HG03432 (cell line): Measurements from ENCODE around the gene DLK1.

Experiments
- ATAC-seq: cut with Tn5 transposase; IDR thresholded peaks from one replicate; pipeline ENCODE4 v1.9.1; 2021; ENCODE audit warnings: mild to moderate bottlenecking, moderate library complexity; ENCODE audit not compliant: unreplicated experiment

The DLK1 gene

DNA sequence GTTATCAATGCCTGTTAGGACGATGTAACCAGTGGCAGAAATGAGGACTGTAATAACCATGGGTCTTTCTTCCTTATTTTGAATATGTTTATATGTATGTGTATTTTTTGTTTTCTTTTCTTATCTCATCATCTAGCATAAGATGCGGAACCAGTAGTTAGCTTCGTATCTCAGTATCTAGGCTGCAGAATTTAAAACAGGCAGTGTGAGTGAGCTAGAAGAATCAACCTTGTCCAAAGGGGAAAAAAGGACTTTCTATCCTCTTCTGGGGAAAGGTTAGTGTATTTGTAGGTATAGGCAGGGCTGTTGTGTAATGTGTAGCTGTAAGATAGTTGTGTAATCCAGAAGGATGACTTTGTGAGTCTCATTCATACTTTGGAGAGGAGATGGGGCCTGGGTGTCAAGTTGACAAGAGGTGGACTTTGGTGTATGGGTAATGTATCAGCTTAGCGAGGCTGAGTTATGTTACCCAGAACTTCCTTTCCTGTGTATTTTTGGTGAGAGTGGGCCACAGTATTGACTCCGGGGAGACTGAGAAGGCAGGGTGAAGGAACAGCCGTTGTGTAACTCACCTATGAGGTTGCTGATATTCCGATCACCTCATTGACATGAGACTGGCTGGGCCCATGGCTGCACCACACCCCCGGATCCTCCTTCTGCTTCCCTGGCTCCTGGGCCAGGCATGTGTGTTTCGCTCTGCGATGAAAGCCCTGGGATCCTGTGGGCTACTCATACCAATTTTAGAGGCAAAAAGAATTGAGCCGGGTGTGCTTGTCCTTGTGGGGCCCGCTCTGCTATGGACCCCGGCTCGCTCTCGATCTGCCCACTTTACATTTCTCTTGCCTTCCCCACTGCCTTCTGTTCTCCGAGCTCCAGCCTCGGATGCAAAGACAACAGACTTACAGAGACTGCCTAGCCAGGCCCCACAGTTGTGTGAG, 24.3 kb downstream of the DLK1 start:
- ATAC-seq = no peak

DNA sequence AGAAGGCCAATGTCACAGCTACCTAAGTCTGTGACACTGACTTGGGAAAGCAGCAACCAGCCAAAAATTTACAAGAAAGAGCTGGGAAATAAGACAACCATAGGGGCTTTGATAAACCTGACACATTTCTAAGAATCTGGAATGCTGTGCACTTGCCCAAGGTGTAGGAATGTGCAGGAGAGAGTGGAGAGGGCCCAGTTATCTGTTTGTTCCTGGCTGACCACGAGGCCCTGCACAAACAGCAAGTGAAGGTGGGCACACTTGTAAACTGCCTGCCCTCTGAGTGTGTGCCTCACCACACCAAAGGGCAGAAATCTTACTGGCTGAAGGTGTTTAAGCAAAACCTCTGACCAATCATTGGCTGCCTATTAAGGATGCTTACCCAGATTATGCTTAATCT, 27.3 kb downstream of the DLK1 start:
- ATAC-seq = no peak

DNA sequence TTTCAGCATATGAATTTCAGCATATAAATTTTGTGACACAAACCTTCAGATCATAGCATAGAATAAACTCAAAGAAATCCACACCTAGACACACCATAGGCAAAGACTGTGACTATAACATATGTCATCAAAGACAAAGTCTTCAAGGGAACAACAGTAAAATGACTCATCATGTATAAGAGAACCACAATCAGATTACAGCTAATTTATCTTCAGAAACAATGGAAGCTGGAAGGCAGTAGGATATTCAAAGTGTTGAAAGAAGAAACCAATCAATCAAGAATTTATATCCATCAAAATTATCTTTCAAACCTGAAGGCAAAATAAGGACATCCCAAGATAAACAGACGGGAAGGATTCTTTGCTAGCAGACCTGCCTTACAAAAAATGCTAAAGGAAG, 29.0 kb downstream of the DLK1 start:
- ATAC-seq = no peak

DNA sequence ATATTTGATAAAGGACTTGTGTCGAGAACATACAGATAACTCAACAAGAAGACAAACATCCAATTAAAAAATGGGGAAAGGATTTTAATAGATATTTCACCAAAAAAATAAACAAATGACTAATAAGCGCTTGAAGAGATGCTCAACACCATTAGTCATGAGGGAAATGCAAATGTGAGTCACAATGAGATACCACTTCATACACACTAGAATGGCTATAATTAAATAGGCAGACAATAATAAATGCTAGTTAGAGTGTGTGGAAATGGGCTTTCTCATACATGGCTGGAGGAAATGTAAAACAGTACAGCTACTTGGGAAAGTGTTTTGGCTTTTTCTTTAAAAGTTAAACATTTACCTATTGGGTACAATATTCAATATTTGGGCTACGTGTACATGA, 34.8 kb downstream of the DLK1 start:
- no peak for ATAC-seq

DNA sequence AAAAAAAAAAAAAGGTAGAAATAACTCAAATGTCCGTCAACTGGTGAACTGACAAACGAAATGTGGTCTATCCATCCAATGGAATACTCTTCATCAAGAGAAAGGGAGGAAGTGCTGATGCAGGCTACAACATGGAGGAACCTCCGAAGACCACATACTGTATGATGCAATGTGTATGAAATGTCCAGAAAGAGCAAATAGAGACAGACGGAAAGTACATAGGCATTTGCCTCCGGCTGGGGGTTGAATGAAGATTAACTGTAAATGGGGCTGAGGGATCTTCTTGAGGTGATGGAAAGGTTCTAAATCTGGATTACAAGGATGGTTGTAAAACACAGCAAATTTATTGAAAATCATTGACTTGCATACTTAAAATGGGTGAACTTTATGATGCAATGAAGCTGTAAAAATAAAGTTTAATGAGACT, 35.4 kb downstream of the DLK1 start:
- ATAC-seq = no peak

DNA sequence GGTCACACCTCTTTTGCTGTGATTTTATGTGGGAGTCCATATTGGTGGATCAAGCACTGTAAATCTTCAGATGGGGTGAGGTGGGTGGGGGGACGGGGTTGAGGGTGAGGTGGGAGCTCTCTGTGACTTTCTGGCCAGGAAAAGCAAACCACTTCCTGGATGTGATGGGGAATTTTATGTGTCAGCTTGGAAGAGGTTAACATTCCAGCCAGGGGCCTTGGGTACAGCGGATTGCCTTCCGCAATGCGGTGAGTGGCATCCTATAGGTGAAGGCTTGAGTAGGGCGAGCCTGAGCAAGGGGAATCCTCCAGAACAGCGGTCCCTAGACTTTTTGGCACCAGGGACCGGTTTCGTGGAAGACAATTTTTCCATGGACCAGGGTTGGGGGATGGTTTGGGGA, 36.2 kb downstream of the DLK1 start:
- ATAC-seq = no peak

DNA sequence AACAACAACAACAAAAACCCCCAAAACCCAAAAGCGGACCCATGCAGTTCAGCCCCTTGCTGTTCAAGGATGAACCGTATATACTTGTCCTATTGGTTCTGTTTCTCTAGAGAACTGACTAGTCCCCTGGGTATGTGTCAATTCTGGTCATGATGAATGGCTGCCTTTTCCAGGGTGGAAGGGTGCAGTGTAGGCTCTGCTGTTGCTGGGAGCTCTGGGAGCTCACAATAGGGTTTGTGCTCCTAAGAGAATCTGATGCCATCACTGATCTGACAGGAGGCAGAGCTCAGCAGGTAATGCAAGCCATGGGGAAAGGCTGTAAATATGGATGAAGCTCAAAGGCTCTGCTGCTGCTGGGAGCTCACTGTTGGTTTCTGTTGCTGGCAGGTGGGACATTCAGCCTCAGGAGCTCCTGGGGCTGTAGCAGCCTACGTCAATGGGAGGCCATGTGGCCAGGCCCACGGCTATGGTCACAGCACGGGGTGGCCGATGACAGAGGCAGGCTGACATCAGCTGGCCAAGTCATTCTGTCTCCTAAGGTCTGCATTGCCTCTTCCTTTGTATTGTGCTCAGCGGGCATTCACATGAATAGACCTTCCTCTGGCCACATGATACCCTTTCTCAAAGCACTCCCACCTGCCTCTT, 37.9 kb downstream of the DLK1 start:
- no peak for ATAC-seq

DNA sequence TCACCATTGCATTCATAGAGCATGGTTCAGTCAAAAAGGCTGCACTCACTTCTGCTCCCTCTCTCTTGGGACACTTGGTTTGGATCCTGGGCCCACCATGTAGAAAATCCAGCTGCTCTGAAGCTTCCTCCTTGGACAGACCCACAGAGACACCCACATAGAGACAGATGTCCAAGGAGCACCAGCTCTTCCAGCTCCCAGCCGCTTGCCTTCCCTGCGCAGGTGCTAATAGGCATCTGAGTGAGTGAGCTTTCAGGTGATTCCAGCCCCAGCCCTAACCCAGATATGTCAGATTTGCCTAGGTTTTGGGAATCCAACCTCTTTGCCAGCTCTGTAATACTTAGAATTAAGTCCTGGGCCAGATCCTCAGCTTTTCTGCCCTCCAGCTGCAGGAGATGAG, 38.6 kb downstream of the DLK1 start:
- no peak for ATAC-seq

DNA sequence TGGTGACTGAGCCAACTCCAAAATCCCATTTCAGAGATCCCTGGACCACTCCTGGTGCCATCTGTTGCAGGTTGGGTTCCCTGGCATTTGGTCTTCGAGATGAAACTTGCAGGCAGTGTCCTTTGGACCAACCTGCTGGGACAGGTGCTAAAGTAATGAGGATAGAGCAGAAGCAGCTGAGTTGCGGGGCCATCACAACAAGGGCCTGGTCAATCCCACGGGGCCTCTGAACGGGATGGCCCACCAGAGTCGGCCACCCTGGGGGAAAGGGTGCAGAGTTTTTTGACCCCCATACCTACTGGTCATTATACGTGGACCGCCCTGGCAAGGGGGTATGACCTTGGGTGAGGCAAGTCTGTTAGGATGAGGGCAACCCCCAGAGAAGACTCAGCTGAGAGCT, 39.3 kb downstream of the DLK1 start:
- no peak for ATAC-seq

DNA sequence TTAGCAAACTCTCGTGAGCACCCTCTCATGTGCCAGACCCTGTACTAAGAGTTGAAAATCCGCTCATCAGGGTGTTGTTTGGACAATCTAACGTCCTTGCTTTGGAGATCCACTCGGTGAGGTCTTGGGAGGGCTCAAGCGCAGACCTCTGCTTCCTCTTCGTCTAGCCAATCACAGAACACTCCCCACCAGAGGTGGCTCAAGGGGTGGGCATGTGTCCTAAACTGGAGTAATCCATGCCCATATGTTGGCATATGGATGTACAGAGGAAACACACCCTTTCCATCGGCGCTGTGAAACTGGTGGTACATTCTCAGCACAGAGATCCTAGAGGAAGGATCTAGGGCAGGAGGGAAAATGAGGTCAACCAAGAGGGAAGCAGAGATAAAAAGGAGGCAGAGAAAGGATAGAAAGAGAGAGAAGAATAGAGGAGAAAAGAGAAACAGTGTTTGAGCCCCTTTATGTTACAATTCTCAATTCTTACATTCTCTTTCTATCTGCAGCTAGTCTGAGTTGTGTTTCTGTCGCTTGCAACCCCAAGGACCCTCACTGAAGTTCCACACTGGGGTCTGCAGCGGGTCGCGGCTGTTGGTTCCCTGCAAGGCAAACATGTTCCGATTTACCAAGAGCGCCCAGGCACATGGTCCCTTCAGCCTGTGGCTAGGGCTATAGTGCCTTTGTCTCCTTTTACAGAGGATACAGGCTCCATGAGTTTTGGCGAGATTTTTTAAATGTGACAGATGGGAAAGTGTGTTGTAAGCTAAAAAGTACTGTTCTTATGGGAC, 40.5 kb downstream of the DLK1 start:
- no peak for ATAC-seq

DNA sequence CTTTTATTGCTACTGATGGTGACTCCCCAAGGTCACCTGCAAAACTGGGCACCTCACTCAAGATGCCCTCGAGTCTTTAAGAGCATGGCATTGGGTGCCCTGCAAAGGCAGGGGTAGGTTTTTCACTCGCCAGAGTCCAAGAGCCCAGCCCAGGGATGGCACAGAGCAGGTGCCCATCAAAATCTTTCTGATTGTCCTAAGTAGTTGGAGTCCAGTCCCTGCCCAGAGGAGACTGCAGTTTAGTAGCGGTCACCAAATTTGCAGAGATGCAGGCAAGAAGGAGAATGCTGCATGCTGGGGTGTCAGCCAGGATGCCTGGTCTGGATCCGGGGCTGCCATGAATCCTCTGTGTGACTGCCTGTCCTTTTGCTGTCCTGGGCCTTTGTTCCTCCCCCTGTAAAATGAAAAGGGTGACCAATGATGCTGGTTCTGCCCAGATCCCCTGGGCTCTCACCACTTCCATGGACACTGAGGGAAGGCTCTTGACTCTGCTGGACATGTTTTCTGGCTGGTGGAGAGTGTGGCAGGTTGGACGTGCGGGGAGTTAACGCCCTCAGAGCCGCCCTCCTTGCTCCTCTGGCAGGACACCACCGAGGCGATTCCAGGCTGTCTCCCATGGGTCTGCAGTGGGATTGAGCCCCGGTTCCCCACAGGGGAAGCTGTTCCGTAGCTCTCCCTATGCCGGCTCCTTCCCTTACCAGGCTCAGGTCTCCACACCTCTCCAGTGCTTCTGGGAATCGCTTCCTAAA, 41.3 kb downstream of the DLK1 start:
- no peak for ATAC-seq

DNA sequence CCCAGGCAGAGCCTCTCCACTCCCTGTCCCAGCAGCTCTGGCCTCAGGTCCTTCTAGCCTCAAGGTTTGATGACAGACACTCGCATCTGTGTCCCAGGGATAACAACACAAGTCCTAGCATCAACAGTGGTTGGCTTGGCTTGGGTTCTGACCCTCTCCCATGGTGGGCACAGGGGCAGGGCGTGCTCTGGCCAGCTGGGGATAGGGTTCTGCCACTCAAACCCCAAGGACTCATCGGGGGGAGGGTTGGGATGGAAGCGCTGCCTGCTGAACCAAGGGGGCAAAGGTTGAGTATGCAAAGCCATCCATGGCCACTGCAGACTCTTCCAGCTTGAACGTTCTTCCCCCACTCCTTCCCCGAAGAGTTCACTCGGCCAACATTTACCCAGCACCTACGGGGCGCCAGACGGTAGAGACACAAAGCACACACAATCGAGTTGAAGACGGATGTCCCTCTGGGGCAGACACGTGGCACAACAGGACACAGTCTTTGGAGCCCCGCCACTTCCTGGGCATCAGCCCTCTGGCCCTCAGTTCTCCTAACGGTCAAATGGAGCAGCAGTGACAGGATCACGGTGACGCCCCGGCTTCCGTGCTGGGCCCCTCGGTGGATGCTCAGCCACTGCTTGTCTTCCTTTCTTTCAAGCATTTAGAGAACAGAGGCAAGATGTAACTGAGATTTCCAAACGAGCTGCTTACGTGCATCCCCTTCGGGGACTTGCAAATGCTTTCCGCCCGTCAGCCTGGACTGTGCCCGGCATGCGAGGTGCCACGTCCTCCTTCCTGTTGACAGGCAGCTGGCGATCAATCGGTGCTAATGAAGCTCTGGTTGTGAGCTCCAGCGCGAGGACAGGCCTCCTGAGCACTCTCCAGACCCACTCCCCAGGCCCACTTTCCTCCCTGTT, 42.6 kb downstream of the DLK1 start:
- ATAC-seq = no peak

DNA sequence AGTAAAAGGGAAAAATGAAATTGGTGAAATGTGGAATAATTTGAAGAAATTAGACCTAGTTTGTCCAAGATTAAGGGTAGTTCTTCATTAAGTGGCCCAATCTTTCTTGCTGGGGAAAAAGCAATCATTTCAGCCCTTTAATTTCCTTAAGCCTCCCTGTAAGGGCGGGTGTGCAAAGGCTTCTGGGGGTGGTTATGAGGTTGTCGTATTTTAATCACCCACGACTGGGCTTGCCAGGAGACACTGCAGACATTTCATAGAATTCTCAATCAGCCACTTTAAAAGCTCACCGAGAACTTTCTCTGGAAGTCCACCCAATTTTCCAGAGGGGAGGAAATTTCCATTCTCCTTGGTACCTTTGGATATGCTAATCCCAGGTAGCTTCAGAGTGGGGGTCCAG, 43.4 kb downstream of the DLK1 start:
- ATAC-seq = no peak

DNA sequence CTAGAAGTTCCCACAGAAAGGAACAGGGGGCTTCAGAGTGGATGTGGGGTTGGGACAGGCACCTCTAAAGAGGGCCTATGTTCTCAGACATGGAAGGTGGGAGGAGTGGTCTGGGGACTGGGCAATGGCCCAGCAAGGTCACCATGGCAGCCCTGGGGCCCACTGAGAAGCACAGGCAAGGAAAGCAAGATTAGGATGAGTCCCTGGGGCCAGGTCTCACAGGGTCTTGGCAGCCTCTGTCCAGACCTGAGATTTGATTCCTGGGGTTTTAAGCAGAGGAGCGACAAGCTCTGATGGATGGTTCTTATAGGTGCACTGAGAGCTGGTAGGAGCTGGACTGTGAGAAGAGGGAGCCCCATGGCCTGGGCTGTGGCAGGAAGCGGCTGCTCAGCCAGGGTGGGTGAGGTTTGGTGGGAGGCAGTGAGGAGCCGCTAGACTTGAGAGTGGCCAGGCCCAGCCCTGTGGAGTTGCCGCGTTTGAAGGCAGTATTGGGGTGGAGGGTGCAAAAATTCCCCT, 44.0 kb downstream of the DLK1 start:
- ATAC-seq = no peak

DNA sequence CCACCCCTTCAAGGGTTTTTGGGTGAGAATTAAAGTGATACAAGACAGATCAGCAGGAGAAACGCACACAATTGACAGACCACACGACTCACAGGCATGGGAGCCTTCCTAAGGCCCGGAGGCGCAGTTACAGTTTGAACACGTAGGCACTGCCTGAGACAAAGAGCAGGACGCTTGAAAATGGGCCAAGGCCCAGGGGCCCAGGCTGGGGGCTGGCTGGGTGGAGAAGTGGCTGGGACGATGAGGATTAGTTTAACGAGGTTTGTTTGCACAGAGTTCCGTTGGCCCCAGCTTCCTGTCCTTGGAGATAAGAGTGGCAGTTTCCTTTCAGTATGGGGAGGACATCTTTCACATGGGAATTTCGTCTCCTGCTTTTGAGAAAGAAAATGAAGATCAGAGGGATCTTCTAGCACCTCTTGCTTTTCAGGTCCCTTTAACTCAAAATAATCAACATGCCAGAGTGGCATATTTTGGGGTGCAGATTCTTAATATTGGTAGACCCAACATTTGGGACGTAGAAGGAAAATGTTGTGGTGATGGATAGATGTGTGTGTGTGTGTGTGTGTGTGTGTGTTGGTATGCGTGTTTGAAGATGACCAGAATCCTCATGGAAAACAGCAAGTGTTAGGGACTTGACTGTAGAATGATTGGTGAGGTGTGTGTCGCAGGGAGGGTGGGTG, 44.6 kb downstream of the DLK1 start:
- no peak for ATAC-seq

DNA sequence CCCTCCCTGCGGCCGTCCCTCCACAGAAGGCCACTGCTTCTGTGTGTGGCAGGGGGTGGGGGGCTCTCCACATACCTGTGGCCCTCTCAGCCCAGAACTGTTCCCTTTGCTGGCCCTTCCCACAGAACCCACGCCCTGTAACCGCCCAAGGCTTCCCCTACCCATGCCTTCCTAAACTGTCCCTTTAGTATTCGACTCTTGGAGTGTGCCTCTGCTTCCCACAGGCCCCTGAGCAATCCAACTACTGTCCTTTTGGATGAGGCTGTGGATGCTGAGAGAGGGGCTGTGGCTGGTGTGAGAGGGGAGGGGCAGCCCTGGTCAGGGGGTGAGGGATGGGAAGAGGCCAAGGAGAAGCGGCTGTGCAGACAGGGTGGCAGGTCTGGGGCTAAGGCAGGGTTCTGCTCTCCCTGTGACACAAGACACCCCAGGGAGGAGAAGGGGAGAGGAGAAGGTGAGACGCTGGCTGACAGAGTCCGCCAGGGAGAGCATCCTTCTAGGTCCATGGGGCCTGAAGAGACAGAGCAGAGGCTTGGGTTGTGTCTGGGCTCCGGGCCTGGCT, 46.0 kb downstream of the DLK1 start:
- ATAC-seq = no peak

DNA sequence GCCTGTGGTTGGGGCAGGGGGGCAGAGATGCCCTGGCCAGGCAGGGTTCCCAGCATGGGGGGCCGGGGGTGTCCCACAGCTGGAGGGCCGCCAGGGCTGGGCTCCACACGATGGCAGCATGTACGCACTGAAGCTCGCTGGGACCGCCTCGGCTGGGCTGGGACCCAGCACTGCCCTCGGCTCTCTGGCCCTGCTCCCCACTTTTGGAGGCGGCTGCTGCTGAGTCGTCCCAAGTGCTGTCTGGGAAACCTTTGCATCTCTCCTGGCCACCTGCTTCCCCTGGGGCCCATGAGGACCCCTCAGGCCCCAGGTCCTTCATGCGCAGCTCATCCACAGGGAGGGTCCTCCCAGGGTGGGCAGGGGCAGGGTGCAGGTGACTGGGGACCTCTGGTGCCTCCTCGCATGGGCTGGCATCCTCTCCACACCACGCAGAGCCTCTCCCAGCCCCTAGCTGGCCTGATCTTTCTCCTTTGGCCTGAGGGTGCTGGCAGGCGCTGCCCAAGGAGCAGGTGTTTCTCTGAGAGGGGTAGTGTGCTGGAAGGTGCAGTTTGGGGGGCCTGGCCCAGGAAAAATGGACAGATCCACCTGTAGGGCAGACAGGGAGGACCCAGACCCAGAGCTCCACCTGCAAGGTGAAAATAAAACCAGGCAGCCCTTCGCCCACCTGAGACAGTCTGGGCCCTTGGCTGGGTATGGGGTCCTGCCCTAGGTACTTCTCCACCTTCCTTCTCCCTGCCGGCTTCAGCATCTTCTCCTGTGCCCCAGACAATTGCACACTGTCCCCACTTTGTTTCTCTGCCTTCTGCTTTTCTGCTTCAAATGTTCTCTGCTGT, 46.9 kb downstream of the DLK1 start:
- ATAC-seq = no peak

DNA sequence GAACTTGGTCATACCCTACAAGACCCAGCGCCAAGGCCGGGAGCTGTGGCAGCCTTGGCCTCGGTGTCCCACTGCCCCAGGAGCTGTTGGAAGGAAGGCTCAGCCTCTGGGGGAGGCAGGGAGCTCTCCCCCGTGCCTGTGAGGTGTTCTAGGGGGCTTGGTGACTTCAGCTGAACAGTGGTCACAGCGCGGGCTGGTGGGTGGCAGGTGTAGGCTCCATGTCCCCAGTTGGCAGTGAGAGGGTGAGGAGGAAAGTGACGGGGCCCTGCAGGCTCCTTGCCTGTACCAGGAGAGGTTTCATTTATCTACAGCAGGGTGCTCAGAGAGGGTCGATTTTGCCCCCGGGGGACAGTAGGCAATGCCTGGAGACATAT, 47.5 kb downstream of the DLK1 start:
- ATAC-seq = no peak
